ENCODE measurements around the gene TMEM222.

Gene TMEM222

GRCh38 chr1:27346357-27346756 lies 24.4 kb downstream of the TMEM222 start:
- no peak for DNase-seq (ENCODE audit: low read depth)
- no peak overlapping the region for H3K4me3 ChIP-seq (ENCODE audit: control insufficient read depth, low read depth, low read length)
- TF ChIP-seq CTCF (conservative IDR thresholded peaks at IDR 0.05; ENCODE audit: control insufficient read depth, insufficient read depth, low read depth, low read length) = no peak

GRCh38 chr1:27346991-27347624 lies 25.1 kb downstream of the TMEM222 start:
- DNase-seq (ENCODE audit: low read depth) = no peak
- no peak for TF ChIP-seq CTCF (conservative IDR thresholded peaks at IDR 0.05; ENCODE audit: control insufficient read depth, insufficient read depth, low read depth, low read length)
- H3K4me3 ChIP-seq (ENCODE audit: control insufficient read depth, low read depth, low read length) = no peak overlapping the region

DNA sequence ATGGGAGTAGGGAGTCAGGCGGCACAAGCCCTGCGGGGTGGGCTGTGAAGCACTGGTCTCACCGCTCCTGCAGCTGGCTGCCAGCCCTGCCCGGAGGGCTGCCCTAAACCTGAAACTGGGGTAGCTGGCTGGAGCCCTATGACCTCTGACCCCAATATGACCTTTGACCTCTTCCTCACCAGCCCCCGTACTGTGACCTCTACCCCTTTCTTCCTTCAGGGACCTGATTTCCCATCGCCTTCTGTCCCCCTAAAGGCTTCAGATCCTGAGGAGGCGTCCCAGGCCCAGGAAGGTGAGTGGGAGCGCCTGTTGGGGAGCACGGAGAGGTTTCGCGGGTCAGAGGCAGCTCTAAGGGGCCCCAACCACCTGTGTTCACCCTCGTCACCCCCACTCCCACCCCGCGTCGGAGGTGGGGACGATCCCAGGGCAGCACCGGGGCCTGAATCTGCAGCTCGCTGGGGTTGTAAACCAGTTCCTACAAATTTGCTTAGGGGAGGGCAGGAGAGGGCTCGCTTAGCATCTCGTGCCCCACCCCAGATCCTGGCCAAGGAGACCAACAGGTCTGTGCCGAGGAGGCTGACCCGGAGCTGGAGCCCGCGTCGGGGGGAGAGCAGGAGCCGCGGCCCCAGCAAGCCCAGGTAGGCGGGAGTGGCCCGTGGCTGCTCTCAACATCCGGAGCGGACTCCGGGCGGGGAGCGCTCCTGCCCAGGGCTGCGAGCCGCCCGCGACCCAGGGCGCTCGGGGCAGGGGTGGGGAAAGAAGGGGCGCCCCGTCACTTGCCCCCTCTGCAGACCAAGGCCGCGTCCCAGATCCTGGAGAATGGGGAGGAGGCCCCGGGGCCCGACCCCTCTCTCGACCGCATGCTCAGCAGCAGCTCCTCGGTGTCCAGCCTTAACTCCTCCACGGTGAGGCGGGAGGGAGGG lies 27.2 kb downstream of the TMEM222 start:
- TF ChIP-seq CTCF (conservative IDR thresholded peaks at IDR 0.05; ENCODE audit: control insufficient read depth, insufficient read depth, low read depth, low read length) = no peak
- peak overlapping the region; percentile 10 for H3K4me3 ChIP-seq (ENCODE audit: control insufficient read depth, low read depth, low read length)
- DNase-seq (ENCODE audit: low read depth) = no peak

- peak overlapping the region; percentile 10 for H3K4me3 ChIP-seq (ENCODE audit: control insufficient read depth, low read depth, low read length)
- DNase-seq (ENCODE audit: low read depth) = peak; percentile 66
- no peak for TF ChIP-seq CTCF (conservative IDR thresholded peaks at IDR 0.05; ENCODE audit: control insufficient read depth, insufficient read depth, low read depth, low read length)
Measured at GRCh38 chr1:27349784-27350662, 28.1 kb downstream of the TMEM222 start.

DNA sequence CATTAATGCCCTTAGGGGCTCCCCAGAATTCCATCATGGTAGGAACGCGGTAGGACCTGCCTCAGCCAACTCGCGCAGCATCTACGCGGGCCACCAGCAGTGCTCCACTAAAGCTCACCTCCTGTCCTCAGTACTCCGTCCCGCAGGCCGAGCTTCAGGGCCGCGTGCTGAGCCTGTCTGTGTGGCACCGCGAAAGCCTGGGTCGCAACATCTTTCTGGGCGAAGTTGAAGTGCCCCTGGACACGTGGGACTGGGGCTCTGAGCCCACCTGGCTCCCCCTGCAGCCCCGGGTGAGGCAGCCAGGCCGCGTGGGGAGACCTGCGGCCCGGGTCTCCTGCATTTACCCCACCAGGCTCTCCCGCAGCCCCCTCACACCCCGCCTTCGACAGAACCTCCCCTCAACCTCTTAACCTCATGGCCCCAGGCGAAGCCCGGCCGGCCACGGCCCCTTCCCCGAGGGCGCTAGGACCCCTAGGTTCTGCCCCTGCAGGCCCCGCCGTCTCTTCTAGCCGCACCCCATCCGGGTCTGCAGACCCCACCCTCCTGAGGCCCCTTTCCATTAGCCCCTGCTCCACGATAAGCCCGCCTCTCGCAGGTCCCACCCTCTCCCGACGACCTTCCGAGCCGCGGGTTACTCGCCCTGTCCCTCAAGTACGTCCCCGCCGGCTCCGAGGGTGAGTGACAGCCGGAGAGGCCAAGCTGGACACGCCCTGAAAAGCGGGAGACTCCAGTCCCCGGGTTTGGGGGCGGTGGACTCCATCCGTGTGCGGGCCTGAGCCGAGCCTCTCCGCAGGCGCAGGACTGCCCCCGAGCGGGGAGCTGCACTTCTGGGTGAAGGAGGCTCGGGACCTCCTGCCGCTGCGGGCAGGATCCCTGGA lies 28.9 kb downstream of the TMEM222 start:
- DNase-seq (ENCODE audit: low read depth) = no peak
- no peak overlapping the region for H3K4me3 ChIP-seq (ENCODE audit: control insufficient read depth, low read depth, low read length)
- TF ChIP-seq CTCF (conservative IDR thresholded peaks at IDR 0.05; ENCODE audit: control insufficient read depth, insufficient read depth, low read depth, low read length) = no peak
